Liver (tissue), 3 donors: ENCODE measurements around the gene SORBS2.

ENCODE experiments used
- CTCF ChIP-seq: fragments of 150-350 bp; IDR thresholded peaks from 2 replicates; pipeline ENCODE4 v1.5.1; 2017; ENCODE audit warnings: improper control_type of control experiment, low read depth, low read length; ENCODE audit not compliant: missing input control
- HNF4G ChIP-seq: IDR thresholded peaks from 2 replicates; pipeline ENCODE4 v1.6.1; 2016; ENCODE audit warnings: antibody characterized with exemption
- MAX ChIP-seq: IDR thresholded peaks from 2 replicates; pipeline ENCODE4 v1.6.1; 2016; ENCODE audit warnings: antibody characterized with exemption
- REST ChIP-seq: IDR thresholded peaks from 2 replicates; pipeline ENCODE4 v1.6.1; 2016; ENCODE audit warnings: antibody characterized with exemption, mild to moderate bottlenecking
- donor health status: healthy.
- donor health status: healthy.

- no peak for TF ChIP-seq MAX
- TF ChIP-seq CTCF, result no peak
- TF ChIP-seq HNF4G, result no peak
- TF ChIP-seq REST, result no peak
Observed at GRCh38 chr4:185803022-185803421, 9.0 kb downstream of the SORBS2 start.
